Fibroblast of mammary gland (primary cell): ENCODE data around the gene RARRES2.

Experiments used
- DNase-seq: peaks from one replicate; pipeline ENCODE4 v3.0.0-alpha.2; 2010; ENCODE audit warnings: low read depth
- H3K4me3 ChIP-seq: 2 replicates; pipeline ENCODE4 v1.5.1; 2011; ENCODE audit warnings: low read depth, mild to moderate bottlenecking, low read length, moderate library complexity; ENCODE audit not compliant: control insufficient read depth
- CTCF ChIP-seq: conservative IDR thresholded peaks from 2 replicates; pipeline ENCODE4 v1.5.1; 2011; ENCODE audit warnings: low read depth, low read length, inconsistent platforms; ENCODE audit not compliant: control insufficient read depth, insufficient read depth

RARRES2 gene

GRCh38 chr7:150371996-150372270 lies 30.5 kb upstream of the RARRES2 start:
- DNase-seq: no peak
- TF ChIP-seq CTCF: no peak
- no peak overlapping the region for H3K4me3 ChIP-seq

- H3K4me3 ChIP-seq: no peak overlapping the region
- no peak for TF ChIP-seq CTCF
- DNase-seq: no peak
Observed at GRCh38 chr7:150371131-150371995, 29.9 kb upstream of the RARRES2 start.

- DNase-seq: no peak
- no peak for TF ChIP-seq CTCF
- H3K4me3 ChIP-seq: no peak overlapping the region
Observed at GRCh38 chr7:150370612-150371071, 29.2 kb upstream of the RARRES2 start.

- DNase-seq: no peak
- TF ChIP-seq CTCF: no peak
- peak overlapping the region; percentile 86 for H3K4me3 ChIP-seq
Observed at GRCh38 chr7:150369748-150370501, 28.5 kb upstream of the RARRES2 start.

- no peak for TF ChIP-seq CTCF
- peak overlapping the region; percentile 86 for H3K4me3 ChIP-seq
- peak; percentile 51 for DNase-seq
Observed at GRCh38 chr7:150368884-150369747, 27.7 kb upstream of the RARRES2 start.

- no peak for TF ChIP-seq CTCF
- peak; percentile 75 for DNase-seq
- peak within 1 kb of the TSS; percentile 86 for H3K4me3 ChIP-seq
Observed at GRCh38 chr7:150368096-150368883, 26.9 kb upstream of the RARRES2 start, which contains the start of gene REPIN1. TSS of gene REPIN1 (plus strand) at chr7:150368822. CDS start at chr7:150369712, 890 bp downstream.
